GM19455 (cell line): ENCODE measurements around the gene CASKIN1.
"Not testable (repeated sequence)": the region's sequence is repeated elsewhere in the genome, so short reads cannot be mapped to it uniquely, and the experiment has no call there.

Experiments used
- ATAC-seq: cut with Tn5 transposase; IDR thresholded peaks from one replicate; pipeline ENCODE4 v1.9.1; 2021; ENCODE audit not compliant: unreplicated experiment

CASKIN1 gene

DNA sequence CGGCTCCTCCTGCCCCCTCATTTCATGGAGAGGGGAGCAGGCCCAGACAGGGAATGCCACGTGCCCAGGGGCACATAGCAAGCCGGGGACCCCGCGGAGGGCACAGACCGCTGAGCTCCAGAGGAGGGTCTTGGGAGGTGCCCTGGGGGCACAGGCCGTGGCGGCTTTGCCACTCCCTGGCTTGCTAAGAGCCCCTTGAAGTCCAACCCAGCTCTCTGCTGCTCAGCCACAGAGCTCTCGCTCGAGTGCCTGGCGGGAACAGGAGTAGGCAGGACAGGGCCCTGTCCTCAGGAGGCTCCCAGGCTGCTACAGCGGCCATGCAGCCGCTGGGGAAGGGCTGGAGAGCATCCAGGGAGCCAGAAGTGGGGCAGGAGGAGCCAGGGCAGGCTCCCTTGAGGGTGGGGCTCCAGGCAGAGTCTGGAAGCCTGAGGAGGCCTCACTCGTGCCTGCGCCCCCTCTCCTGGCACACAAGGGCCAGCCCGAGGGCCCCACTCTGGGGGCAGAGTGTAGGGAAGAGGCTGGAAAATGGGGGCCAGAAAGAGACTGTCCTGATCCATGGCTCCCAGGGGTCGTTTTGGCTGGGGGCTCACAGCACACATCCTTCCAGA lies 52.4 kb downstream of the CASKIN1 start:
- ATAC-seq = no peak

- no peak for ATAC-seq
Measured at GRCh38 chr16:2142942-2143877, 53.2 kb downstream of the CASKIN1 start.

GRCh38 chr16:2135770-2136490 lies 60.5 kb downstream of the CASKIN1 start, which contains the start of gene PKD1:
TSS of gene PKD1 (minus strand) at chr16:2135898. CDS start at chr16:2135689, 209 bp downstream.
- not testable (repeated sequence) for ATAC-seq

DNA sequence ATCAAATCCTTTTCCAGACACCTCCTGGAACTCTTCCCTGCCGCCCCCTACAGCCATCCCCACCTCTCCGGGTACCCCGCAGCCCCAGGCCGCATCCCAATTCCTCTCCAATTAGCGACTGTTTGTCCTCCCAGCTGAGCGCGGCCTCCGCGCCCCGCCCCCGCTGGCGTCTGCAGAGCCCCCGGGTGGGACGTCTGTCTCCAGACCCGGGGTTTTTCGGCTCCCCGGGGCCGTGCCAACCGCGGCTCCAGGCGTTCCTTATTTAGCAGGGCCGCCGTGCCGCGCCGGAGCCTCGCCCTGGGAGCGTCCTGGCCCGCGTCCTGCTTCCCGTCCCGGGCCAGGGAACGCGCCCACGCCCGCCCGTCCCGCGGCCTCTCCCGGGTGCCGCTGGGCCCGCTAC lies 61.3 kb downstream of the CASKIN1 start:
- ATAC-seq = not testable (repeated sequence)

- not testable (repeated sequence) for ATAC-seq
Measured at GRCh38 chr16:2133797-2134196, 62.6 kb downstream of the CASKIN1 start.

DNA sequence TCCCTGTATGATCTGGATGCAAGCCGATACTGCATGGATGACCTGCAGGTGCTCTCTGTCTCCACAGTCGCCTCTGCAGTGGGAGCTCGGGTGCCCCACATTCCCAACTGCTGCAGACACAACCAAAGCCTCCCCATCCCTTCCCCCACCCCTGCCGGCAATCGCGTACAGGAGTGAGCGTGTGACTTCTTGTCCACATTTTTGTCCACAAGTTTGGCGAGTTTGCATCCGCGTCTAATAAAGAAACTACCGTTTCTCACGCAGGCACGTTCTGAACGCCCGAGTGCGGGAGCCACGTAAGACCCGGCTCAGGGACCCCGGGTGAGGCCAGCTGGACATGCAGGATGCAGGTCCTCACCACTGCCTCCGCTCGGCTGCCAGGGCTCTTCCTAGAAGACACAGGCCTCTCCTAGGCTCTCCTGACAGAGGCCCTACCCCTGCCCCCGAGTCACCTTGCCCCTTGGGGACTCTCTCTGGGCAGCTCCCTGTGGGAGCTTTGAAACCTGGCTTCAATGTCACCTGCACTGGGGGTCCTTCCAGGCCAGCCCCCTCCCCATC lies 66.4 kb downstream of the CASKIN1 start:
- ATAC-seq = not testable (repeated sequence)

DNA sequence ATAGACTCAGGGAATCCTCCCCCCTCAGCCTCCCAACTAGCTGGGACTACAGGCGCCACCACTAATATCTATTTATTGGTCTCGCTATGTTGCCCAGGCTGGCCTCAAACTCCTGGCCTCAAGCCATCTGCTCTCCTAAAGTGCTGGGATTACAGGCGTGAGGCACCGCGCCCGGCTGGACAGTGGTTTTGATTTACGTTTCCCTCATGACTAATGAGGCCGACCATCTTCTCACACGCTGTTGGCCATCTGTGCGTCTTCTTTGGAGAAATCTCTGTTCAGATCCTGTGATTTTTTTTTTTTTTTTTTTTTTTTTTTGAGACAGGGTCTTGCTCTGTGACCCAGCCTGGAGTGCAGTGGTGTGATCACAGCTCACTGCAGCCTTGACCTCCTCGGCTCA lies 67.2 kb downstream of the CASKIN1 start:
- ATAC-seq = not testable (repeated sequence)

DNA sequence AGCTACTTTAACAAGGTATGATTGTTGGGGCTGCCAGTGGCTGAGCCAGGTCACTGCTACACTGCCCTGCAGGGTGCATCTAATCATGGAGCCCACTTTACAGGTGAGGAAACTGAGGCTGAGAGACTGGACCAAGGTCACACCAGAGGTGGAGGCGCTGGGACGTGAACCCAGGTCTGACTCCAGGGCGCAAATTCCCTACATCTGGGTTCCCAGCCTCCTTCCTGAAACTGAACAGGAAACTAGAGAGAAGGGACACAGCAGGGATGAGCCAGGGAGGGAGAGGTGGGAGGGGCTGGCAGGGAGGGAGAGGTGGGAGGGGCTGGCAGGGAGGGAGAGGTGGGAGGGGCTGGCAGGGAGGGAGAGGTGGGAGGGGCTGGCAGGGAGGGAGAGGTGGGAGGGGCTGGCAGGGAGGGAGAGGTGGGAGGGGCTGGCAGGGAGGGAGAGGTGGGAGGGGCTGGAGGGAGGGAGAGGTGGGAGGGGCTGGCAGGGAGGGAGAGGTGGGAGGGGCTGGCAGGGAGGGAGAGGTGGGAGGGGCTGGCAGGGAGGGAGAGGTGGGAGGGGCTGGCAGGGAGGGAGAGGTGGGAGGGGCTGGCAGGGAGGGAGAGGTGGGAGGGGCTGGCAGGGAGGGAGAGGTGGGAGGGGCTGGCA lies 68.7 kb downstream of the CASKIN1 start:
- not testable (repeated sequence) for ATAC-seq
